GM12873 (cell line): ENCODE data around the gene SLC7A5.

Experiments used
- TF ChIP-seq, protein P1 (sequence below): IDR thresholded peaks from 2 replicates; pipeline ENCODE4 v1.5.1; 2012; ENCODE audit warnings: low read depth, mild to moderate bottlenecking, moderate library complexity, low read length, control low read depth; ENCODE audit not compliant: insufficient read depth; ENCODE audit errors: missing control alignments

SLC7A5 gene

DNA sequence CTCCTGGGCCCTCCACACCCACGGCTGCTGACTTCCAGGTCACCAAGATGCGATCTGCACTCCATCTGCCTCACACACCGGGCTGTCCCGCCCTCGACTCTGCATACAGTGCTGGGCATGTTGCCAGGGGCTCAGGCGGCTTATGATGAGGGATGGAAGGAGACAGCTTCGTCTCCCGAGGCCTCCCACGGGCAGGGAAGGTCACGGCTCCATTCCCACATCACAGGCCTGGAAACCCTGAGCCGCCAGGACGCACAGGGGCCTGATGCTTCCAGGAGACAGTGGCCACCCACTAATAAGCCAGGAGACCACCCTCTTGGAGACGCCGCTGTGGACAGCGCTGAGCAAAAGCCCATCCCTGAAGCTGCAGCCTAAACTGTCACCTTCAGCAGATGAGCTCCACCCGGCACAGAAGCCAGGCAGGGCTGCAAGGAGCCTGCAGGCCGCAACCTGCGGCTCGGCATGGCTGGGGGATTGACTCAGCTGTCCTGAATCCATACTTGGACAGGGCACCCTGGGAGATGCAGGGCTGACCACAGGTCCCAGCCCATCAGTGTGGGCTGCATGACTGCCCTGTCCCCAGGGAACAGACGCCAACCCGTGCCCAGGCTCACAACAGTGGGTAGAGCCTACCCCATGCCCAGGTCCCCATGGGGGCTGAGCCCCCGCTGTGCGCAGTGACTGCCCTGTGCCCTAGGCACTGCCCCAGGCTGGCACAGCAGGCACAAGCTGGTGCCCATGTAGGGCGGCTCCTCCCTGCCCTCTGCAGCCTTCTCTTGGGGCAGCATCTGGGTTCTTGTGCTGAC, 34.4 kb downstream of the SLC7A5 start:
- TF ChIP-seq, protein P1, sequence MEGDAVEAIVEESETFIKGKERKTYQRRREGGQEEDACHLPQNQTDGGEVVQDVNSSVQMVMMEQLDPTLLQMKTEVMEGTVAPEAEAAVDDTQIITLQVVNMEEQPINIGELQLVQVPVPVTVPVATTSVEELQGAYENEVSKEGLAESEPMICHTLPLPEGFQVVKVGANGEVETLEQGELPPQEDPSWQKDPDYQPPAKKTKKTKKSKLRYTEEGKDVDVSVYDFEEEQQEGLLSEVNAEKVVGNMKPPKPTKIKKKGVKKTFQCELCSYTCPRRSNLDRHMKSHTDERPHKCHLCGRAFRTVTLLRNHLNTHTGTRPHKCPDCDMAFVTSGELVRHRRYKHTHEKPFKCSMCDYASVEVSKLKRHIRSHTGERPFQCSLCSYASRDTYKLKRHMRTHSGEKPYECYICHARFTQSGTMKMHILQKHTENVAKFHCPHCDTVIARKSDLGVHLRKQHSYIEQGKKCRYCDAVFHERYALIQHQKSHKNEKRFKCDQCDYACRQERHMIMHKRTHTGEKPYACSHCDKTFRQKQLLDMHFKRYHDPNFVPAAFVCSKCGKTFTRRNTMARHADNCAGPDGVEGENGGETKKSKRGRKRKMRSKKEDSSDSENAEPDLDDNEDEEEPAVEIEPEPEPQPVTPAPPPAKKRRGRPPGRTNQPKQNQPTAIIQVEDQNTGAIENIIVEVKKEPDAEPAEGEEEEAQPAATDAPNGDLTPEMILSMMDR: no peak

DNA sequence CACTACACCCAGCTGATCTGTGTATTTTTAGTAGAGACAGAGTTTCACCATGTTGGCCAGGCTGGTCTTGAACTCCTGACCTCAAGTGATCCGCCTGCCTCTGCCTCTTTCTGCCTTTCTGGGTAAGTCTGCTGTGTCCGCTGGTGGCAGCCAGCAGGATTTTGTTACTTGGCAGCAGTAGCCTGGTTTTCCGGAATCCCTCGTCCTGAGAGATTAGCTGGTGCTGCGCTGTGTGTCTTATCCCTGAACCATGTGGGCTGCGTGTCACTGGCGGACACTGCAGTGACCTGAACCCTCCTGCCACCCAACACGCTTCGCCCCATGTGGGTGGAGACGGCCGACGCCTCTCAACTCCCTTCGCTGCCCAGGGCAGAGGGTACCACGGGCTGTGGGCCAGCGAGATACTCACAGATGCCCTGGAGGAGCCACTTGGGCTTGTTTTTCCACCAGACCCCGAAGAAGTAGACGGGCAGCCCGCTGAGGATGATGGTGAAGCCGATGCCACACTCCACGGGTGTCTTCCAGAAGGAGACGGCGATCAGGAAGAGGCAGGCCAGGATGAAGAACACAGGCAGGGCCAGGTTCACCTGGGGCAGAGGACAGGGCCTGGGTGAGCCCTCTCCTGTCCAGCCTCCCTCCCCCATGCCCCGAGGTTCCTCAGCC, 35.2 kb downstream of the SLC7A5 start:
- TF ChIP-seq, protein P1: no peak

DNA sequence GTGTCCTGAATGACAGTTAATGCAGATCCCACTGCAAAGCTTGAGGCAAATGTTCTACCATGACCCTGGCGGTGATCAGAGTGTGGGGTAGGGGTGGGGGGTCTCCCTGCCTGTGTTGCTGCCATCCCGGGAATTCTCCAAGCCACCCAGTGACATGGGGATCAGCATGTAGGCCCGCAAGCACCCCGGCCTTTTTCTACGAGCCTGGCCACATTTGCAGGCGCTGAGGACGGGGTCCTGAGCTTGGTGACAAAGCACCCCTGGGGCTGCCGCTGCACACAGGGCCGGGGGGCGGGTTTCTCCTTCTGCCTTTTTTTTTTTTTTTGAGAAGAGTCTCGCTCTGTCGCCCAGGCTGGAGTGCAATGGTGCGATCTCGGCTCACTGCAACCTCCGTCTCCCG, 35.8 kb downstream of the SLC7A5 start:
- TF ChIP-seq, protein P1: no peak

DNA sequence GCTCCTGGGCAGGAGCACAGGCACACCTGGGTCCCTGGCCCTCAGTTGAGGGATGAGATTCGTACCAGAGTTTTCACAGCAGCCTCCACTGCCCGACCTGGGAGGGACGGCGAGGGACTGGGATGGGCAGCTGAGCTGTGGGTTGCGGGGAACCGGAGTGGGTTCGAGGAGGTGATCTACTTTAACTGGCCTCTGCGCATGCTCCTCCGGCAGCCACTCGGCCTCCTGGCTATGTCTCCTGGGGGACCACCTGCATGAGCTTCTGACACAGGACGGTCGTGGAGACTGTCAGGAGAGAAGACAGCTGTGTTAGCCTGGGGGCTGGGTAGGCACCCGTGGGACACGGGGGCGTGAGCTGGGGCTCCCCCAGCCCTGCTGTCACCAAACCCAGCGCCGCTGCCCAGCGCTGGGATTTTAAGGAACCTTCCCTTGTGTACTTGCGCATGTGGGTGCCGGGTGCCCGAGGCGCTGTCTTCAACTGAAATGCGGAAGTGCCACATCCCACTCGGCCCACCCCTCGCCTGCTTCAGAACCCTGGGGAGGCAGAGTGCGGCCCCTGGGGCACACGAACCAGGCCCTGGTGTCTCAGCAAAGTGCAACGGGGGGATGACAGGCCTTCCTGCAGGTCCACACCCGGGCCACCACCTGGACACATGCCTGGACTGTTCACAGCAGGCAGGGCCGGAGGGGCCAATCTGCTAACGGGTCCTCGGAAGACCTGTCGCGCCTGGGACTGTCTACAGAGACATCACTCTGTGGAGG, 36.4 kb downstream of the SLC7A5 start:
- TF ChIP-seq, protein P1: no peak

DNA sequence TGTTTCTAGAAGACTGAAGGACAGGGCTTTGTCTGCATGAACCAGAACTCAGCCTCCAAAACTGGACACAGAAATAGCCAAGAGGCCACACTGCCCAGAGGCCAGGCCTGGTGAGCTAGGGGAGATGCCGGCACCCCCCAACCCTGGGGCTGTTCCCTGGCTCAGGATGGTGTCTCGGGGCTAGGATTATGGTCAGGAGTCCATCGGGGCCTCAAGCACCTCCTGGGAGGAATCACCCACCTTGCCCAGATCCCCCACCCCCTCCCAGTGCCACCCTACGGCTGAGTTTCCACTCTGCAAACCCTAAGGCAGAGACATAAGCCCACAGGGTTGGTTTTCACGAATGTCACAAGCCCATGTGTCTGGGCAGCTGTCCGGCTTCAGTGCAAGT, 37.2 kb downstream of the SLC7A5 start:
- TF ChIP-seq, protein P1: no peak

DNA sequence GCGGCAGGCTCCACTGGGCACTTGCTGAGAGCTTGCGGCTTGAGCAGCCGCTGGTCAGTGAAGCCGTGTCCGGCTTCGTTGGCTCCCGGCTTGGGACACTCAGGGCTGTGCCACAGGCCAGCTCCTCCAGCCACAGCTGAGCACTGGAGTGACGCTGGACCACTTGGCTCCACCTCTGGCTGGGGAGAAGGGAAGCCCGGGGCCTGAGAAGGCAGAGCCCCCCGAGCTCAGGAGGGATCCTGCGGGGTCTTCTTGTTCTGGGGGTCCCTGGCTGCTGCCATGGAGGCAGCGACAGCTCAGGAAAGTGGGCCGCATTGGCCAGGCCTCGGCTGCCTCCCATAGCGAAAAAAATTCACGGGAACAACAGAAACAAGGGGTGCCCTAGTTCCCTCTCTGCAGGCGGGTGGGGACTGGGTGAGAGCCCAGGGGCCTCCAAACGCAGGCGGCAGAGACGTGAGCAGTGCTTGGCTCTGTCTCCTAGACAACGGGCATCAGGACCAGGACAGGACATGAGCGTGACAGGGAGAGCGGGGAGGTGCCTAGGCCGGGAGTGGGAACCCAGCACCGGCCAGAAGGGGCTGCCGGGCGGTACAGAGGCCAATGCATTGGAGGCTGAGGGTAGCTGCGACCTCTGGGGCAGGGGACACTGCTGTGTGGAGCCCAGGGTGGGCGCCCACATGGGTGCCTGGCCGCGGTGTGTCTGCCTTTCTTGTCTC, 37.7 kb downstream of the SLC7A5 start:
- TF ChIP-seq, protein P1: no peak
